AG04449 (cell line): ENCODE results near the gene LRP1B.
"Not testable (repeated sequence)": the region's sequence is repeated elsewhere in the genome, so short reads cannot be mapped to it uniquely, and the experiment has no call there.

Source experiments
- CTCF ChIA-PET: fragments of 350-600 bp; formaldehyde crosslinking; extraction: SDS; loops from one replicate; lab custom pipeline; 2021; ENCODE audit warnings: antibody characterized with exemption; lab: Yijun Ruan, JAX
- POLR2A ChIA-PET: fragments of 400-600, 350-600 bp; formaldehyde crosslinking; extraction: SDS; loops from one replicate; lab custom pipeline; 2020; ENCODE audit warnings: antibody characterized with exemption, inconsistent platforms; lab: Yijun Ruan, JAX
- DNase-seq: peaks from one replicate; pipeline ENCODE4 v3.0.0-alpha.2; 2010; ENCODE audit warnings: low read depth, low spot score
- H3K4me3 ChIP-seq: 2 replicates; pipeline ENCODE4 v1.5.1; 2011; ENCODE audit warnings: low read depth, mild to moderate bottlenecking, control low read depth, low read length
- TF ChIP-seq, protein P1 (sequence below): IDR thresholded peaks from one replicate; pipeline ENCODE4 v1.5.1; 2011; ENCODE audit warnings: mild to moderate bottlenecking, moderate library complexity, low read length, control low read depth, inconsistent platforms; ENCODE audit not compliant: insufficient read depth; ENCODE audit errors: missing control alignments

The LRP1B gene

DNA sequence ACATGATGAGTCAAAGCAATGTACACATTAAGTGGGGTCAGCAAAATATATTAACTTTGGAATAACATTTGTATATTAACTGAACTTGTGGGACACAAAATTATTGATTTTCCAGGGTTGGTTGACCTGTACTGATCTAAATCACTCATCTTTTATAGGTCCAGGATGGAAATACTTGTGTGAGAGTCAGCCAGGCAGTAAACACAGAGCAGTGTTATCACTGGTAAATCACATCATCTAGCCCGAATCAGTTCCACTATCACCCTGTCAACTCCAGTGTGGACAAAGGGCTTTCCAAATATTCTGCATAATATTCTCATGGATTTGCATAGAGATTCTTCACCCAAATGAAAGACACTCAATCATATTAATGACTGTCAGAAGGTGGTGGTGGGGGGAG is 295.7 kb downstream of the LRP1B start:
- TF ChIP-seq, protein P1, sequence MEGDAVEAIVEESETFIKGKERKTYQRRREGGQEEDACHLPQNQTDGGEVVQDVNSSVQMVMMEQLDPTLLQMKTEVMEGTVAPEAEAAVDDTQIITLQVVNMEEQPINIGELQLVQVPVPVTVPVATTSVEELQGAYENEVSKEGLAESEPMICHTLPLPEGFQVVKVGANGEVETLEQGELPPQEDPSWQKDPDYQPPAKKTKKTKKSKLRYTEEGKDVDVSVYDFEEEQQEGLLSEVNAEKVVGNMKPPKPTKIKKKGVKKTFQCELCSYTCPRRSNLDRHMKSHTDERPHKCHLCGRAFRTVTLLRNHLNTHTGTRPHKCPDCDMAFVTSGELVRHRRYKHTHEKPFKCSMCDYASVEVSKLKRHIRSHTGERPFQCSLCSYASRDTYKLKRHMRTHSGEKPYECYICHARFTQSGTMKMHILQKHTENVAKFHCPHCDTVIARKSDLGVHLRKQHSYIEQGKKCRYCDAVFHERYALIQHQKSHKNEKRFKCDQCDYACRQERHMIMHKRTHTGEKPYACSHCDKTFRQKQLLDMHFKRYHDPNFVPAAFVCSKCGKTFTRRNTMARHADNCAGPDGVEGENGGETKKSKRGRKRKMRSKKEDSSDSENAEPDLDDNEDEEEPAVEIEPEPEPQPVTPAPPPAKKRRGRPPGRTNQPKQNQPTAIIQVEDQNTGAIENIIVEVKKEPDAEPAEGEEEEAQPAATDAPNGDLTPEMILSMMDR, result no peak
- DNase-seq, result no peak
- CTCF ChIA-PET, result no interaction called here
- POLR2A ChIA-PET, result no interaction called here
- H3K4me3 ChIP-seq, result no peak overlapping the region

DNA sequence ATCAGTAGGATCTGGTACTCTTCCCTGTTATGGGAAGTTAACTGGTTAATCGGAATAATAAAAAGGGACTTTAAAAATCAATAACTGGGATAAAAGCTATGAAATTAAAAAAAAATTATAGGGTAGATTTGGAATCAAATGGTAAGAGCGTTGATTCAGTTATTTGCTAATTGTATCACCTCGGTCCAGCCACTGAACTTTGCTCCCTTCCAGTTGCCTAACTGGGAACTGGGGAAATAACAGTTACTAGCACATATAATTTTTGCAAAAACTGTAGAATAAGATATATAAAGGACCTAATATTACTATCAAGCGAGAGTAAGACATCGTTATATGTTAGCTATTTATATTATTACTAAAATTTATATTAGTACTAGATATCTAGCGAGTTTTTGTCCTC is 302.1 kb downstream of the LRP1B start:
- CTCF ChIA-PET, result no interaction called here
- TF ChIP-seq, protein P1, result no peak
- POLR2A ChIA-PET, result no interaction called here
- H3K4me3 ChIP-seq, result no peak overlapping the region
- DNase-seq, result no peak

DNA sequence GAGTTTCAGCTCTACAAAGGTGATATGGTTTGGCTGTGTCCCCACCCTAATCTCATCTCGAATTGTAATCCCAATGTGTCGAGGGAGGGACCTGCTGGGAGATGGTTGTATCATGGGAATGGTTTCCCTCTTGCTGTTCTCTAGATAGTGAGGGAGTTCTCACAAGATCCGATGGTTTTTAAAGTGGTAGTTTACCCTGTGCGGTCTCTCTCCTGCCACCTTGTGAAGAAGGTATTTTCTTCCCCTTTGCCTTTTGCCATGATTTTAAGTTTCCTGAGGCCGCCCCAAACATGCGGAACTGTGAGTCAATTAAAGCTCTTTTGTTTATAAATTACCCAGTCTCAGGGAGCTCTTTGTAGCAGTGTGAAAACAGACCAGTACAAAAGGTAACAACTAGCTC is 306.0 kb downstream of the LRP1B start:
- H3K4me3 ChIP-seq, result no peak overlapping the region
- POLR2A ChIA-PET, result no interaction called here
- CTCF ChIA-PET, result no interaction called here
- no peak for DNase-seq
- TF ChIP-seq, protein P1, result no peak

DNA sequence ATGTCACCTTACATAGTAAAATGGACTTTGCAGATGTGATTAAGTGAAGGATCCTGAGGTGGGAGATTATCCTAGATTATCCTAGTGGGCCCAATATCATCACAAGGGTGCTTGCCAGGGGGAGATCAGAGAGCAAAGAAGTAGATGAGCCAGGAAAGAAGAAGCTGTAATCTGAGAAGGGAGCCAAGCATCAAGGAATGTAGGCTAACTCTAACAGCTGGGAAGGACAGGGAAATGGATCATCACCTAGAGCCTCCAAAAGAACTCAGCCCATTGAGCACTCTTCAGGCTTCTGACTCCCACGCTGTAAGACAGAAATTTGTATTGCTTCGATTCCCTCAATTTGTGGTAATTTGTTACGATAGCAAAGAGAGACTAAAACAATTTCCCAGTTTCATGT is 309.9 kb downstream of the LRP1B start:
- H3K4me3 ChIP-seq, result no peak overlapping the region
- ChIA-PET CTCF (no interaction called here), POLR2A (no interaction called here)
- no peak for DNase-seq
- TF ChIP-seq, protein P1, result no peak

DNA sequence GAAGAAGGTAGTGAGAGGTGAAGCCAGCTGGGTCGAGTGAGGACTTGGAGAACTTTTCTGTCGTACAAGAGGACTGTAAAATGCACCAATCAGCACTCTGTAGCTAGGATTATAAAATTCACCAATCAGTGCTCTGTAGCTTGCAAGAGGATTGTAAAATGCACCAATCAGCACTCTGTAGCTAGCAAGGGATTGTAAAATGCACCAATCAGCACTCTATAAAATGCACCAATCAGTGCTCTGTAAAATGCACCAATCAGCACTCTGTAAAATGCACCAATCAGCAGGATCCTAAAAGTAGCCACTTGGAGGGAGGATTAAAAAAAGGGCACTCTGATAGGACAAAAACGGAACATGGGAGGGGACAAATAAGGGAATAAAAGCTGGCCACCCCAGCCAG is 315.5 kb downstream of the LRP1B start:
- DNase-seq, H3K4me3 ChIP-seq, POLR2A ChIA-PET, CTCF ChIA-PET: not testable (repeated sequence)

DNA sequence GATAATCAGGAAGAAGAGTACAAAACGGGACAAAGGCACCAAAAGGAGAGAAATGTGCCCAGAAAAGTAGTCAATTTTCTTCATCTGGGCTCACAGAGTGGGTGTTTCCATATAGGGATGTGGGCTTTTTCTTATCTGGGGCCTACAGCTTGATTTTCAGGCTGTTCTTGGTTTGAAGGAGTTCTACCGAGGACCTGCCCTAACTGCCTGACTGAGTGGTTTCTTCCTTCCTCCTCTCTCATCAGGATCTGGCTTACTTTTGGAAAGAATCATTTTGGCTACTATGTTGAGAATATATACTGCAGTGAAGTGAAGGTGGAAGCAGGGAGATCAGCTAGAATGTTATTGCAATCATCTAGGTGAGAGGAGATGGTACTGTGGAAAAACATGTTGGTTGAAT is 316.7 kb downstream of the LRP1B start:
- H3K4me3 ChIP-seq, result no peak overlapping the region
- TF ChIP-seq, protein P1, result no peak
- CTCF ChIA-PET, result no interaction called here
- POLR2A ChIA-PET, result no interaction called here
- no peak for DNase-seq

DNA sequence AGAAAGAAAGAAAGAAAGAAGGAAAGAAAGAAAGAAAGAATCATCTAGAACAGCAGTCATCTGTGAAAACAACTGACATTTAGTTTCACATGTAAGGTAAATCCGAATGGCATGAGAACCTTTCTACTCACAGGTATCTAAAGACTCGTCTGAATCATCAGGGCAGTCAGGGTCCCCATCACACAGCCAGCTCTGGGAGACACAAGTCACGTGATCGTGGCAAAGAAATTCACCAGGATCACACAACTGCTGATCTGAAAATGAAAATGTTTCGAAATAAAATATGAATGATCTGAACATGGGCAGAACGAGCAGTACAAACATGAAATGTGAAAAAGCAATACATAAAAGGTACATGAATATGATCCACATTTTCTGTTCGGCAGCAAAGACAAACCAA is 320.7 kb downstream of the LRP1B start:
- no peak overlapping the region for H3K4me3 ChIP-seq
- ChIA-PET CTCF (no interaction called here), POLR2A (no interaction called here)
- TF ChIP-seq, protein P1, result no peak
- no peak for DNase-seq
